GM18502 (cell line): ENCODE measurements around the gene NINJ2.

Source experiments
- ATAC-seq: cut with Tn5 transposase; IDR thresholded peaks from one replicate; pipeline ENCODE4 v1.9.1; 2021; ENCODE audit warnings: mild to moderate bottlenecking; ENCODE audit not compliant: unreplicated experiment, poor library complexity

NINJ2 gene

GRCh38 chr12:559906-560455 is 103.3 kb downstream of the NINJ2 start:
- no peak for ATAC-seq

GRCh38 chr12:559208-559905 is 103.9 kb downstream of the NINJ2 start:
- no peak for ATAC-seq

GRCh38 chr12:558580-558979 is 104.7 kb downstream of the NINJ2 start:
- no peak for ATAC-seq

GRCh38 chr12:556498-556897 is 106.7 kb downstream of the NINJ2 start:
- ATAC-seq, result no peak

- no peak for ATAC-seq
Measured at GRCh38 chr12:554001-554285, 109.3 kb downstream of the NINJ2 start.

GRCh38 chr12:553216-554000 is 109.8 kb downstream of the NINJ2 start:
- ATAC-seq, result no peak

- no peak for ATAC-seq
Measured at GRCh38 chr12:552466-552865, 110.8 kb downstream of the NINJ2 start.

- ATAC-seq, result no peak
Measured at GRCh38 chr12:550473-551260, 112.6 kb downstream of the NINJ2 start.

- ATAC-seq, result no peak
Measured at GRCh38 chr12:549476-550082, 113.7 kb downstream of the NINJ2 start.

- no peak for ATAC-seq
Measured at GRCh38 chr12:547883-548470, 115.3 kb downstream of the NINJ2 start.

GRCh38 chr12:546920-547845 is 116.1 kb downstream of the NINJ2 start:
- ATAC-seq, result peak; percentile 49

GRCh38 chr12:546265-546919 is 116.9 kb downstream of the NINJ2 start:
- ATAC-seq, result no peak

- ATAC-seq, result no peak
Measured at GRCh38 chr12:545835-546234, 117.4 kb downstream of the NINJ2 start.

GRCh38 chr12:544941-545635 is 118.2 kb downstream of the NINJ2 start:
- no peak for ATAC-seq

- no peak for ATAC-seq
Measured at GRCh38 chr12:544142-544541, 119.1 kb downstream of the NINJ2 start.

- no peak for ATAC-seq
Measured at GRCh38 chr12:543114-543451, 120.2 kb downstream of the NINJ2 start.

- ATAC-seq, result no peak
Measured at GRCh38 chr12:542395-543113, 120.7 kb downstream of the NINJ2 start.
